SIG-M5 treated with dmso at 0.1 percent for 504 hours (cell line): Measurements from ENCODE around the gene PLEKHA6.
A peak's percentile ranks its signal among the peaks of the same experiment; 100 is the strongest.

Source experiments
- DNase-seq: peaks from one replicate; lab custom pipeline; 2025; ENCODE audit not compliant: unreplicated experiment; lab: John Stamatoyannopoulos, UW

Gene PLEKHA6

GRCh38 chr1:204383163-204383904 is 23.6 kb upstream of the PLEKHA6 start:
- no peak for DNase-seq

- peak; percentile 23 for DNase-seq
These were observed 23.0 kb upstream of the PLEKHA6 start for GRCh38 chr1:204382714-204383083.

GRCh38 chr1:204380293-204380831 is 20.6 kb upstream of the PLEKHA6 start:
- peak; percentile 48 for DNase-seq

GRCh38 chr1:204377800-204378668 is 18.3 kb upstream of the PLEKHA6 start:
- DNase-seq = peak; percentile 63

- DNase-seq = no peak
These were observed 17.4 kb upstream of the PLEKHA6 start for GRCh38 chr1:204376919-204377799.

- peak; percentile 19 for DNase-seq
These were observed 16.7 kb upstream of the PLEKHA6 start for GRCh38 chr1:204376465-204376864.

GRCh38 chr1:204373911-204374310 is 14.2 kb upstream of the PLEKHA6 start:
- DNase-seq = no peak

GRCh38 chr1:204370176-204370575 is 10.4 kb upstream of the PLEKHA6 start:
- DNase-seq = no peak

- DNase-seq = no peak
These were observed 9.4 kb upstream of the PLEKHA6 start for GRCh38 chr1:204368996-204369726.

GRCh38 chr1:204367956-204368355 is 8.2 kb upstream of the PLEKHA6 start:
- no peak for DNase-seq

GRCh38 chr1:204367193-204367858 is 7.6 kb upstream of the PLEKHA6 start:
- DNase-seq = no peak

GRCh38 chr1:204366759-204367158 is 7.0 kb upstream of the PLEKHA6 start:
- peak; percentile 33 for DNase-seq

GRCh38 chr1:204363335-204364114 is 3.8 kb upstream of the PLEKHA6 start:
- peak; percentile 88 for DNase-seq

GRCh38 chr1:204362984-204363334 is 3.2 kb upstream of the PLEKHA6 start:
- no peak for DNase-seq

- no peak for DNase-seq
These were observed 2.1 kb upstream of the PLEKHA6 start for GRCh38 chr1:204361781-204362180.

GRCh38 chr1:204361341-204361771 is 1.6 kb upstream of the PLEKHA6 start:
- no peak for DNase-seq

- DNase-seq = no peak
These were observed 585 bp upstream of the PLEKHA6 start for GRCh38 chr1:204360314-204360713.

- no peak for DNase-seq
These were observed 627 bp downstream of the PLEKHA6 start for GRCh38 chr1:204359131-204359473.

GRCh38 chr1:204358605-204359004 is 1.1 kb downstream of the PLEKHA6 start:
- DNase-seq = no peak
